ENCODE data around the gene PPIL6.

- TF ChIP-seq, protein P1, sequence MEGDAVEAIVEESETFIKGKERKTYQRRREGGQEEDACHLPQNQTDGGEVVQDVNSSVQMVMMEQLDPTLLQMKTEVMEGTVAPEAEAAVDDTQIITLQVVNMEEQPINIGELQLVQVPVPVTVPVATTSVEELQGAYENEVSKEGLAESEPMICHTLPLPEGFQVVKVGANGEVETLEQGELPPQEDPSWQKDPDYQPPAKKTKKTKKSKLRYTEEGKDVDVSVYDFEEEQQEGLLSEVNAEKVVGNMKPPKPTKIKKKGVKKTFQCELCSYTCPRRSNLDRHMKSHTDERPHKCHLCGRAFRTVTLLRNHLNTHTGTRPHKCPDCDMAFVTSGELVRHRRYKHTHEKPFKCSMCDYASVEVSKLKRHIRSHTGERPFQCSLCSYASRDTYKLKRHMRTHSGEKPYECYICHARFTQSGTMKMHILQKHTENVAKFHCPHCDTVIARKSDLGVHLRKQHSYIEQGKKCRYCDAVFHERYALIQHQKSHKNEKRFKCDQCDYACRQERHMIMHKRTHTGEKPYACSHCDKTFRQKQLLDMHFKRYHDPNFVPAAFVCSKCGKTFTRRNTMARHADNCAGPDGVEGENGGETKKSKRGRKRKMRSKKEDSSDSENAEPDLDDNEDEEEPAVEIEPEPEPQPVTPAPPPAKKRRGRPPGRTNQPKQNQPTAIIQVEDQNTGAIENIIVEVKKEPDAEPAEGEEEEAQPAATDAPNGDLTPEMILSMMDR (IDR thresholded peaks at IDR 0.05), result no peak
- TF ChIP-seq POLR2AphosphoS5 (IDR thresholded peaks at IDR 0.05) (no peak), POLR2A (IDR thresholded peaks at IDR 0.05) (no peak), EP300 (IDR thresholded peaks at IDR 0.05) (no peak)
Measured at GRCh38 chr6:109393157-109393885, 47.1 kb downstream of the PPIL6 start.

Data from gastroesophageal sphincter (tissue), 3 donors.